HL-60 (cell line): ENCODE measurements around the gene LINGO4.

Experiments used
- DNase-seq, 2 experiments: peaks; one replicate each; pipeline ENCODE4 v3.0.0-alpha.2; 2010 to 2020; ENCODE audit warnings: low read depth in 1 of 2, low spot score in 1 of 2
- H3K27ac ChIP-seq: fragments of 250-450 bp; sonication (Bioruptor Pico); replicated peaks from 2 replicates; pipeline ENCODE4 v1.5.1; 2020; ENCODE audit warnings: mild to moderate bottlenecking, moderate library complexity
- H3K27me3 ChIP-seq: fragments of 250-450 bp; sonication (Bioruptor Pico); 2 replicates; pipeline ENCODE4 v1.5.1; 2021; ENCODE audit warnings: mild to moderate bottlenecking, moderate library complexity; ENCODE audit not compliant: insufficient read depth, poor library complexity, severe bottlenecking
- H3K4me3 ChIP-seq: replicated peaks from 2 replicates; pipeline ENCODE4 v1.5.1; 2011; ENCODE audit warnings: mild to moderate bottlenecking, control low read depth, low read length; ENCODE audit not compliant: insufficient read depth
- GABPA ChIP-seq: IDR thresholded peaks from 2 replicates; pipeline ENCODE4 v1.6.1; 2012; ENCODE audit warnings: low read depth
- POLR2AphosphoS5 ChIP-seq: IDR thresholded peaks from 2 replicates; pipeline ENCODE4 v1.6.1; 2012; ENCODE audit warnings: low read depth
- SPI1 ChIP-seq: IDR thresholded peaks from 2 replicates; pipeline ENCODE4 v1.6.1; 2012; ENCODE audit warnings: low read depth, mild to moderate bottlenecking, borderline replicate concordance
- TF ChIP-seq, protein P1 (sequence below): IDR thresholded peaks from one replicate; pipeline ENCODE4 v1.5.1; 2011; ENCODE audit warnings: low read length, control low read depth, inconsistent platforms; ENCODE audit not compliant: insufficient read depth
- TF ChIP-seq, protein P2 (sequence below): IDR thresholded peaks from 2 replicates; pipeline ENCODE4 v1.6.1; 2012; ENCODE audit warnings: low read depth; ENCODE audit not compliant: insufficient replicate concordance

LINGO4 gene

GRCh38 chr1:151806170-151806569 is 951 bp upstream of the LINGO4 start:
- TF ChIP-seq, protein P1, sequence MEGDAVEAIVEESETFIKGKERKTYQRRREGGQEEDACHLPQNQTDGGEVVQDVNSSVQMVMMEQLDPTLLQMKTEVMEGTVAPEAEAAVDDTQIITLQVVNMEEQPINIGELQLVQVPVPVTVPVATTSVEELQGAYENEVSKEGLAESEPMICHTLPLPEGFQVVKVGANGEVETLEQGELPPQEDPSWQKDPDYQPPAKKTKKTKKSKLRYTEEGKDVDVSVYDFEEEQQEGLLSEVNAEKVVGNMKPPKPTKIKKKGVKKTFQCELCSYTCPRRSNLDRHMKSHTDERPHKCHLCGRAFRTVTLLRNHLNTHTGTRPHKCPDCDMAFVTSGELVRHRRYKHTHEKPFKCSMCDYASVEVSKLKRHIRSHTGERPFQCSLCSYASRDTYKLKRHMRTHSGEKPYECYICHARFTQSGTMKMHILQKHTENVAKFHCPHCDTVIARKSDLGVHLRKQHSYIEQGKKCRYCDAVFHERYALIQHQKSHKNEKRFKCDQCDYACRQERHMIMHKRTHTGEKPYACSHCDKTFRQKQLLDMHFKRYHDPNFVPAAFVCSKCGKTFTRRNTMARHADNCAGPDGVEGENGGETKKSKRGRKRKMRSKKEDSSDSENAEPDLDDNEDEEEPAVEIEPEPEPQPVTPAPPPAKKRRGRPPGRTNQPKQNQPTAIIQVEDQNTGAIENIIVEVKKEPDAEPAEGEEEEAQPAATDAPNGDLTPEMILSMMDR: no peak
- TF ChIP-seq POLR2AphosphoS5: no peak
- TF ChIP-seq, protein P2, sequence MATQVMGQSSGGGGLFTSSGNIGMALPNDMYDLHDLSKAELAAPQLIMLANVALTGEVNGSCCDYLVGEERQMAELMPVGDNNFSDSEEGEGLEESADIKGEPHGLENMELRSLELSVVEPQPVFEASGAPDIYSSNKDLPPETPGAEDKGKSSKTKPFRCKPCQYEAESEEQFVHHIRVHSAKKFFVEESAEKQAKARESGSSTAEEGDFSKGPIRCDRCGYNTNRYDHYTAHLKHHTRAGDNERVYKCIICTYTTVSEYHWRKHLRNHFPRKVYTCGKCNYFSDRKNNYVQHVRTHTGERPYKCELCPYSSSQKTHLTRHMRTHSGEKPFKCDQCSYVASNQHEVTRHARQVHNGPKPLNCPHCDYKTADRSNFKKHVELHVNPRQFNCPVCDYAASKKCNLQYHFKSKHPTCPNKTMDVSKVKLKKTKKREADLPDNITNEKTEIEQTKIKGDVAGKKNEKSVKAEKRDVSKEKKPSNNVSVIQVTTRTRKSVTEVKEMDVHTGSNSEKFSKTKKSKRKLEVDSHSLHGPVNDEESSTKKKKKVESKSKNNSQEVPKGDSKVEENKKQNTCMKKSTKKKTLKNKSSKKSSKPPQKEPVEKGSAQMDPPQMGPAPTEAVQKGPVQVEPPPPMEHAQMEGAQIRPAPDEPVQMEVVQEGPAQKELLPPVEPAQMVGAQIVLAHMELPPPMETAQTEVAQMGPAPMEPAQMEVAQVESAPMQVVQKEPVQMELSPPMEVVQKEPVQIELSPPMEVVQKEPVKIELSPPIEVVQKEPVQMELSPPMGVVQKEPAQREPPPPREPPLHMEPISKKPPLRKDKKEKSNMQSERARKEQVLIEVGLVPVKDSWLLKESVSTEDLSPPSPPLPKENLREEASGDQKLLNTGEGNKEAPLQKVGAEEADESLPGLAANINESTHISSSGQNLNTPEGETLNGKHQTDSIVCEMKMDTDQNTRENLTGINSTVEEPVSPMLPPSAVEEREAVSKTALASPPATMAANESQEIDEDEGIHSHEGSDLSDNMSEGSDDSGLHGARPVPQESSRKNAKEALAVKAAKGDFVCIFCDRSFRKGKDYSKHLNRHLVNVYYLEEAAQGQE: no peak
- TF ChIP-seq SPI1: no peak
- TF ChIP-seq GABPA: no peak
- no peak for DNase-seq
- H3K4me3 ChIP-seq: no peak overlapping the region
- H3K27me3 ChIP-seq: peaks cover 5% of the 10 kb centered on the region
- H3K27ac ChIP-seq: no peak overlapping the region

GRCh38 chr1:151803915-151804314 is 1.3 kb downstream of the LINGO4 start:
- H3K4me3 ChIP-seq: no peak overlapping the region
- peaks cover 9% of the 10 kb centered on the region for H3K27me3 ChIP-seq
- no peak for DNase-seq
- H3K27ac ChIP-seq: no peak overlapping the region
- TF ChIP-seq SPI1 (no peak), POLR2AphosphoS5 (no peak), GABPA (no peak)
- TF ChIP-seq, protein P2: no peak
- TF ChIP-seq, protein P1: no peak

- H3K4me3 ChIP-seq: no peak overlapping the region
- TF ChIP-seq GABPA (no peak), SPI1 (no peak), POLR2AphosphoS5 (no peak)
- TF ChIP-seq, protein P1: no peak
- TF ChIP-seq, protein P2: no peak
- H3K27ac ChIP-seq: no peak overlapping the region
- DNase-seq: no peak
- peaks cover 9% of the 10 kb centered on the region for H3K27me3 ChIP-seq
These were observed 2.1 kb downstream of the LINGO4 start for GRCh38 chr1:151803164-151803563.
